Tibial artery (tissue), 4 donors: ENCODE data around the gene BTBD9.

Experiments
- DNase-seq, 2 donors: peaks; one replicate each; pipeline ENCODE4 v3.0.0-alpha.2; 2019
- H3K27ac ChIP-seq, 2 donors: fragments of 200-600 bp; sonication (generic) in 1 of 2; 1 replicate in 1 of 2; 2 replicates in 1 of 2; pipeline ENCODE4 v1.5.1; 2018 to 2019; ENCODE audit warnings: mild to moderate bottlenecking in 1 of 2
- H3K27me3 ChIP-seq, 2 donors: fragments of 200-600 bp; sonication (generic) in 1 of 2; one replicate each; pipeline versions ENCODE4 v1.5.1 to v1.6.0; 2016 to 2019
- H3K36me3 ChIP-seq, 3 donors: fragments of 200-600 bp; sonication (generic) in 2 of 3; one replicate each; pipeline ENCODE4 v1.5.1; 2016 to 2019; ENCODE audit warnings: mild to moderate bottlenecking in 2 of 3
- H3K4me1 ChIP-seq, 4 donors: fragments of 200-600 bp; sonication (generic) in 2 of 4; 1 replicate in 3 of 4; 2 replicates in 1 of 4; pipeline ENCODE4 v1.5.1; 2016 to 2019
- H3K4me3 ChIP-seq, 2 donors: fragments of 200-600 bp; sonication (generic) in 1 of 2; 1 replicate in 1 of 2; 2 replicates in 1 of 2; pipeline ENCODE4 v1.5.1; 2018 to 2019; ENCODE audit warnings: mild to moderate bottlenecking in 2 of 2
- H3K9me3 ChIP-seq, 3 donors: fragments of 200-600 bp; sonication (generic) in 1 of 3; one replicate each; pipeline ENCODE4 v1.5.1; 2016 to 2019
- intact Hi-C: fragments of 100-400 bp; cut with DNase I; formaldehyde crosslinking; loops from one replicate; pipeline ENCODE4 v1.15.0; 2023; ENCODE audit warnings: low total_unique reads
- TF ChIP-seq, protein P1 (sequence below), 2 experiments: fragments of 200-600 bp in 1 of 2; fragments of 450-650 bp in 1 of 2; IDR thresholded peaks; one replicate each; pipeline ENCODE4 v1.5.1; 2017 to 2019; ENCODE audit warnings: antibody characterized with exemption in 2 of 2, mild to moderate bottlenecking in 1 of 2, moderate library complexity in 1 of 2

The BTBD9 gene

DNA sequence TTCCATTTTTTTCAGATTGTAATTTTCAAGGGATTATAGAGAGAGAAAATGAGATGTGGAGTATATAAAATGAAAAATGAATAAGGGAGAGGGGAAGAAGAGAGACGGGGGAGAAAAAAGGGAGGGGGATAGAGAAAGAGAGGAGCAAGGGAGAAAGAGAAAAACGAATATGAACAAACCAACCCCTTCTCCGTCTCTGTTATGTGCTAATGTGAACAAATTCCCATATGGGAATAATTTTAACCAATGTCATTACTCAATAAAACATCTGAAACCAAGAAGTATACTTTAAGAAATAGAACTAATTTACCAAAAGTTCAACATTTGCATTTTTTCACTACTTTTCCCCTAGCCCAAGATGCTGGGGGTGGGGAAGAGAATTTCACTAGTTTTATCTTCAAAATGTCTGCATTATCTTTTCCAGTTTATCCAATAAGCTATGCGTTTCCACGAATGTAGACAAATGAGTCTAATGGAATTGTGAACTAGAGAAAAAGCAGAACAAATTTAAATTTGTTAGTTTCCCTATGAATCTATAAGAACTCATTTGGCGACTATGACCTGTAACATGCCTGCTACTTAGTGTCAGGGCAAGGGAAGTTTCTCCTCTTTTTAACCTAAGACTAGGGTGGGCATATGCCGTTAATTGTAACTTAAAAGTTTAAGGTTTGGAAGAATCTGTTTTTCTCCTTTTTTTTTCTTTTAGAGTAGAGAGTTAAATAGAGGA lies 286.3 kb downstream of the BTBD9 start:
- intact Hi-C loops: no loop called here
- Histone ChIP-seq H3K4me3 (no peak overlapping the region), H3K27ac (no peak overlapping the region), H3K9me3 (no peaks in the 10 kb centered on the region), H3K36me3 (no peaks in the 10 kb centered on the region), H3K4me1 (peaks cover 0 to 18% (median 12%) of the 10 kb centered on the region in 4 donors), H3K27me3 (no peaks in the 10 kb centered on the region)
- no peak for DNase-seq
- TF ChIP-seq, protein P1, sequence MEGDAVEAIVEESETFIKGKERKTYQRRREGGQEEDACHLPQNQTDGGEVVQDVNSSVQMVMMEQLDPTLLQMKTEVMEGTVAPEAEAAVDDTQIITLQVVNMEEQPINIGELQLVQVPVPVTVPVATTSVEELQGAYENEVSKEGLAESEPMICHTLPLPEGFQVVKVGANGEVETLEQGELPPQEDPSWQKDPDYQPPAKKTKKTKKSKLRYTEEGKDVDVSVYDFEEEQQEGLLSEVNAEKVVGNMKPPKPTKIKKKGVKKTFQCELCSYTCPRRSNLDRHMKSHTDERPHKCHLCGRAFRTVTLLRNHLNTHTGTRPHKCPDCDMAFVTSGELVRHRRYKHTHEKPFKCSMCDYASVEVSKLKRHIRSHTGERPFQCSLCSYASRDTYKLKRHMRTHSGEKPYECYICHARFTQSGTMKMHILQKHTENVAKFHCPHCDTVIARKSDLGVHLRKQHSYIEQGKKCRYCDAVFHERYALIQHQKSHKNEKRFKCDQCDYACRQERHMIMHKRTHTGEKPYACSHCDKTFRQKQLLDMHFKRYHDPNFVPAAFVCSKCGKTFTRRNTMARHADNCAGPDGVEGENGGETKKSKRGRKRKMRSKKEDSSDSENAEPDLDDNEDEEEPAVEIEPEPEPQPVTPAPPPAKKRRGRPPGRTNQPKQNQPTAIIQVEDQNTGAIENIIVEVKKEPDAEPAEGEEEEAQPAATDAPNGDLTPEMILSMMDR (IDR thresholded peaks at IDR 0.05): no peak

DNA sequence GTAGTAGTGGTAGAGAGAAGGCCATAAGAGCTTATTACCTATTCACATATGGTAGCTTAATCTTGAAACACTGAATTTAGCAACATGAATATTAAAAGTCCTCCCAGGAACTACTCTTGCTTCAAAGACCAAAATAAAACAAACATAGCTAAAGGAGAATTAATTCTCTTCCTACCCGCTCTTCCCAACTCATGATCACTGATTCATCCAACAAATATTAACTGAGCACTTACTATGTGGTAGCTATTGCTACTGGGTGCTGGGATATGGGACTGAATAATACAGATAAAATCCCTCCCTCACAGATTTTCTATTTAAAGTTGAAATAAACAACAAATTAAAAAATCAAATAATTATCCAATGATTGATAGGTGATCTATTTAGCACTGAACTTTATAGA lies 287.1 kb downstream of the BTBD9 start:
- TF ChIP-seq, protein P1 (IDR thresholded peaks at IDR 0.05): no peak
- Histone ChIP-seq H3K4me3 (no peak overlapping the region), H3K9me3 (no peaks in the 10 kb centered on the region), H3K36me3 (no peaks in the 10 kb centered on the region), H3K27ac (no peak overlapping the region), H3K4me1 (peaks cover 0 to 18% (median 12%) of the 10 kb centered on the region in 4 donors), H3K27me3 (no peaks in the 10 kb centered on the region)
- intact Hi-C loops: no loop called here
- DNase-seq: no peak

DNA sequence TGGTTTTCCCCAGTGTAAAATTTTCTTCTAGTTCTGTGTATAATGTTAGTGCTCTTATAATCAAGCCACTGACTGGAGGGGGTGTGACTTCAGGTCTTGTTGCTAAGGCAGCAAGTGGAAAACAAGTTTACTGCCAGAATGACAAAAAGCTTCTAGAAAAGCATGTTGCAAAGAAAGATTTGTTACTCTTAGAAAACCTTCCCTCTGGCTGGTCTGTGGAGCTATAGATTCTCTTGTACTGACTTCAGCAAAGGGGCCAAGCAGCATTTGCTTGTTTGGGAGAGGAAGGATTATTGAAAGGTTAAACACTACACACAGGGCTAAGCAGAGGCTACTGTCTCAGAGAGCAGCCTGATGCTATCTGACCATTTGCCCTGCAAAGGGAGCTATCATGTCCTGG lies 288.8 kb downstream of the BTBD9 start:
- no peak for DNase-seq
- H3K4me1 ChIP-seq: peaks cover 0 to 29% (median 14%) of the 10 kb centered on the region in 4 donors
- no peak overlapping the region for H3K4me3 ChIP-seq
- H3K27ac ChIP-seq: no peak overlapping the region
- intact Hi-C loops: no loop called here
- no peaks in the 10 kb centered on the region for H3K27me3 ChIP-seq
- no peaks in the 10 kb centered on the region for H3K36me3 ChIP-seq
- no peaks in the 10 kb centered on the region for H3K9me3 ChIP-seq
- TF ChIP-seq, protein P1 (IDR thresholded peaks at IDR 0.05): no peak

DNA sequence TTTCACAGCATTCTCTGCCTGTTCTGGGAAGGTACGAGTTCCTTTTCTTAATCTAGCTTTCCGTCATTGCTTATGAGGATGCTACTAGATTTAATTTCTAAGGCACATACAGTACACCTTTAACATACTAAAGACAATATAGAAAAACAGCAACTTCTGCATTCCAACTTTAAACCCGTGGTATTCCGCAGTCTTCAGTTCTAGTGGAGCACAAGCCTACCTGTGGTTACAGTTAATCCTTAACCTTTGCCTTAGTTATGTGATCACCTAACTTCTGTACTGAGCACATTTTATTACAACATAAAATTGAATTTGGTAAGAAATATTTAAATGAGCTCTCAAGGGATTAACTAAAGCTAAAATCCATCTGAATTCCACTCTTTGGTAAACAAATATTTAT lies 289.5 kb downstream of the BTBD9 start:
- no peaks in the 10 kb centered on the region for H3K36me3 ChIP-seq
- H3K4me1 ChIP-seq: peaks cover 0 to 29% (median 14%) of the 10 kb centered on the region in 4 donors
- DNase-seq: no peak
- no peaks in the 10 kb centered on the region for H3K27me3 ChIP-seq
- no peak overlapping the region for H3K27ac ChIP-seq
- no peaks in the 10 kb centered on the region for H3K9me3 ChIP-seq
- intact Hi-C loops: no loop called here
- H3K4me3 ChIP-seq: no peak overlapping the region
- TF ChIP-seq, protein P1 (IDR thresholded peaks at IDR 0.05): no peak

DNA sequence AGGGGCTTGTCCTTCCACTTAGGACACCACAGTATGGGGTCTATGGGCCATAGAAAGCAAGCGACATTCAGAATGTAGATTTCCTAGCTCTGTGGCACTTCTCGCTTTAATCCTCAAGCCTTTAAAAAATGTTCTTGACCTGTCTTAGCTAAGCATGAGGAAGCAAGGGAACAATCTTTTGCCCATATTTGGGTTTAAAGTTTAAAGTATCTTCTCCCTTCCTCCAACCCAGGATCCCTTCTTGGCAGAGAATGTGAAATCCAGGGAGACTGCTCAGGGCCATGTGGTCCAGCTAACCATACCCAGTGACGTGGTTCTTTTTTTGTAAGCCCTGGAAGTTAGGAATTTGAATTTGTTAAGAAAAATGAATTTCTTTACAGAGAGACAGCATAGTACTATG lies 289.9 kb downstream of the BTBD9 start:
- H3K27ac ChIP-seq: no peak overlapping the region
- H3K27me3 ChIP-seq: no peaks in the 10 kb centered on the region
- no peaks in the 10 kb centered on the region for H3K36me3 ChIP-seq
- no peaks in the 10 kb centered on the region for H3K9me3 ChIP-seq
- TF ChIP-seq, protein P1 (IDR thresholded peaks at IDR 0.05): no peak
- H3K4me3 ChIP-seq: no peak overlapping the region
- intact Hi-C loops: no loop called here
- no peak for DNase-seq
- peaks cover 0 to 29% (median 14%) of the 10 kb centered on the region in 4 donors for H3K4me1 ChIP-seq
